Osteocyte (in vitro differentiated cells): ENCODE data around the gene CPSF3. TPM values are rescaled to one million over a fixed set of nuclear protein-coding genes. Genes with fewer than 3 reads are reported as not detected.

ENCODE experiments used
- DNase-seq: peaks from one replicate; pipeline ENCODE4 v3.0.0; 2021; ENCODE audit warnings: mixed read lengths; ENCODE audit not compliant: unreplicated experiment; ENCODE audit errors: extremely low spot score
- H3K27ac Mint-ChIP-seq: one replicate; pipeline ENCODE4 v1.8.0; 2021; ENCODE audit warnings: mild to moderate bottlenecking, mixed read lengths; ENCODE audit not compliant: unreplicated experiment
- H3K27me3 Mint-ChIP-seq: one replicate; pipeline ENCODE4 v1.8.0; 2021; ENCODE audit warnings: mixed read lengths; ENCODE audit not compliant: unreplicated experiment
- H3K36me3 Mint-ChIP-seq: one replicate; pipeline ENCODE4 v1.8.0; 2021; ENCODE audit warnings: mixed read lengths; ENCODE audit not compliant: unreplicated experiment
- H3K4me1 Mint-ChIP-seq: one replicate; pipeline ENCODE4 v1.8.0; 2021; ENCODE audit warnings: mixed read lengths; ENCODE audit not compliant: unreplicated experiment
- H3K4me3 Mint-ChIP-seq: one replicate; pipeline ENCODE4 v1.8.0; 2021; ENCODE audit warnings: mild to moderate bottlenecking, moderate library complexity, mixed read lengths; ENCODE audit not compliant: unreplicated experiment
- H3K9me3 Mint-ChIP-seq: one replicate; pipeline ENCODE4 v1.8.0; 2021; ENCODE audit warnings: mixed read lengths; ENCODE audit not compliant: unreplicated experiment
- total RNA-seq: library from RNA; stranded (reverse); gene quantifications from 2 replicates; pipeline ENCODE4 v1.2.1, GENCODE V29; 2021
- TF ChIP-seq, protein P1 (sequence below): fragments of 200-600 bp; sonication (generic); IDR thresholded peaks from 2 replicates; pipeline ENCODE4 v1.5.0; 2021; ENCODE audit warnings: antibody characterized with exemption, mild to moderate bottlenecking, moderate library complexity

The CPSF3 gene
- total RNA-seq, 1 donor from 2014 or later = 27.7 TPM

GRCh38 chr2:9430316-9431293 is 7.2 kb downstream of the CPSF3 start:
- Mint-ChIP-seq H3K4me1 (no peaks in the 10 kb centered on the region), H3K4me3 (no peak overlapping the region), H3K27ac (no peak overlapping the region), H3K9me3 (no peaks in the 10 kb centered on the region), H3K36me3 (peaks cover 43% of the 10 kb centered on the region), H3K27me3 (no peaks in the 10 kb centered on the region)
- TF ChIP-seq, protein P1, sequence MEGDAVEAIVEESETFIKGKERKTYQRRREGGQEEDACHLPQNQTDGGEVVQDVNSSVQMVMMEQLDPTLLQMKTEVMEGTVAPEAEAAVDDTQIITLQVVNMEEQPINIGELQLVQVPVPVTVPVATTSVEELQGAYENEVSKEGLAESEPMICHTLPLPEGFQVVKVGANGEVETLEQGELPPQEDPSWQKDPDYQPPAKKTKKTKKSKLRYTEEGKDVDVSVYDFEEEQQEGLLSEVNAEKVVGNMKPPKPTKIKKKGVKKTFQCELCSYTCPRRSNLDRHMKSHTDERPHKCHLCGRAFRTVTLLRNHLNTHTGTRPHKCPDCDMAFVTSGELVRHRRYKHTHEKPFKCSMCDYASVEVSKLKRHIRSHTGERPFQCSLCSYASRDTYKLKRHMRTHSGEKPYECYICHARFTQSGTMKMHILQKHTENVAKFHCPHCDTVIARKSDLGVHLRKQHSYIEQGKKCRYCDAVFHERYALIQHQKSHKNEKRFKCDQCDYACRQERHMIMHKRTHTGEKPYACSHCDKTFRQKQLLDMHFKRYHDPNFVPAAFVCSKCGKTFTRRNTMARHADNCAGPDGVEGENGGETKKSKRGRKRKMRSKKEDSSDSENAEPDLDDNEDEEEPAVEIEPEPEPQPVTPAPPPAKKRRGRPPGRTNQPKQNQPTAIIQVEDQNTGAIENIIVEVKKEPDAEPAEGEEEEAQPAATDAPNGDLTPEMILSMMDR = no peak
- no peak for DNase-seq

DNA sequence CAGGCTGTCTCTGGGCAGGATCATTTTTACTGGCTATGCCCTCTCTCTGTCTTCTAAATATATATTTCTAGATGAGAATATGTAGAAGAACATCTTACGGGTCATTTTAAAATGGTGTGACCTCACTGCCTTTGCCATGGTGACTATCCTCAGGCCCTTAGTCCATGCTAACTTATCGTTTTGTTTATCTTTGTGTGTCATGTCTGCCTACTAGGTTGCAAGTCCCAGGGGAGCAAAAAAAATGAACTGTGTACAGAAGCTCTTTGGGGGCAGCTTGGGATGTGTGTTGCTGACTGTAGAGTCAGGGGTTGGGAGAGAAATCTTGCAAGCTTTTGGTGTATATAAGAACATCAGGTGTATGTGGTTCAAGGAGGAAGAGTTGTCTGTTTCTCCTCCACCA is 11.0 kb downstream of the CPSF3 start:
- Mint-ChIP-seq H3K36me3 (peaks cover 56% of the 10 kb centered on the region), H3K4me3 (no peak overlapping the region), H3K9me3 (no peaks in the 10 kb centered on the region), H3K27me3 (no peaks in the 10 kb centered on the region), H3K27ac (no peak overlapping the region), H3K4me1 (no peaks in the 10 kb centered on the region)
- DNase-seq = no peak
- TF ChIP-seq, protein P1 = no peak

DNA sequence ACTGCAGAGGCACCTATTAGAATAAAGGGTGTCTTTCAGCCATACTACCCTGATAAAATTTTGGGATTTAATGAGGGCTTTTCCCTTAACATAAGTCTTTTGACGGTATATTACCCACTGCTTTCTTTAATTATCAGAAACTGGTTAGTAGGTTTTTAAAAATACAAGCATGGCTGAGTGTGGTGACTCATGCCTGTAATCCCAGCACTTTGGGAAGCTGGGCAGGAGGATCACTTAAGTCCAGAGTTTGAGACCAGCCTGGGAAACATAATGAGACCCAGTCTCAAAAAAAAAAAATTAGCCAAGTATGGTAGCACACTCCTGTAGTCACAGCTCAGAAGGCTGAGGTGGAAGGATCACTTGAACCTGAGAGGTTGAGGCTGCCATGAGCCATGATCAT is 16.1 kb downstream of the CPSF3 start:
- no peaks in the 10 kb centered on the region for H3K27me3 Mint-ChIP-seq
- peaks cover 48% of the 10 kb centered on the region for H3K36me3 Mint-ChIP-seq
- no peak for DNase-seq
- TF ChIP-seq, protein P1 = no peak
- H3K27ac Mint-ChIP-seq = no peak overlapping the region
- no peak overlapping the region for H3K4me3 Mint-ChIP-seq
- no peaks in the 10 kb centered on the region for H3K9me3 Mint-ChIP-seq
- H3K4me1 Mint-ChIP-seq = no peaks in the 10 kb centered on the region

DNA sequence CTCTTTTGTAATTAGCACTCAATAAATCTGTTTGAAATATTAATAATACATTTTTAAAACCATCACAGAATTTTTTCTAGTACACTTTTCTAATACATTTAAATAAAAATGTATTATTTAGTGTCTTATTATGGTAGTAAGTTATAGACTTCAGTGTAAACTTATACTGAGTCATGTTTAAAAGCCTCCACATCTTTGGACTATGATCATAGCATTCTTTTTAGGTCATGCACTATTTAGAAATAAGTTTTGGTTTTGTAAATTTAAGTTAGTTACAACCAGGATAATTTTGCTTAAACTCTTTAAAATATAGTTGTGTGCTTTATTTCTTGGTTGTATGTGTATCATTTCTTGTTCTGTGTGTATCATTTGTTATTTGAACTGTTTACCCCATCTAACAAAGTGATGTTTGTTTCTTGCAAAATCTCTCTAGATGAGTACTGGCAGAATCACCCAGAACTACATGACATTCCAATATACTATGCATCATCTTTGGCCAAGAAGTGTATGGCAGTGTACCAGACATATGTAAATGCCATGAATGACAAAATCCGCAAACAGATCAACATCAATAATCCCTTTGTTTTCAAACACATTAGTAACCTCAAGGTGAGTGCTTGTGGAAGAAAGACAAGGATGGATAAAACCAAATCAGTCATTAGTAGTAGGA is 16.7 kb downstream of the CPSF3 start:
- H3K27me3 Mint-ChIP-seq = no peaks in the 10 kb centered on the region
- H3K4me1 Mint-ChIP-seq = no peaks in the 10 kb centered on the region
- TF ChIP-seq, protein P1 = no peak
- no peak for DNase-seq
- no peak overlapping the region for H3K27ac Mint-ChIP-seq
- H3K36me3 Mint-ChIP-seq = peaks cover 49% of the 10 kb centered on the region
- H3K4me3 Mint-ChIP-seq = no peak overlapping the region
- H3K9me3 Mint-ChIP-seq = no peaks in the 10 kb centered on the region

- H3K4me3 Mint-ChIP-seq = no peak overlapping the region
- no peaks in the 10 kb centered on the region for H3K9me3 Mint-ChIP-seq
- no peak overlapping the region for H3K27ac Mint-ChIP-seq
- TF ChIP-seq, protein P1 = no peak
- DNase-seq = no peak
- H3K4me1 Mint-ChIP-seq = no peaks in the 10 kb centered on the region
- H3K36me3 Mint-ChIP-seq = peaks cover 53% of the 10 kb centered on the region
- no peaks in the 10 kb centered on the region for H3K27me3 Mint-ChIP-seq
Observed at GRCh38 chr2:9441556-9441955, 18.1 kb downstream of the CPSF3 start.
